Gastroesophageal sphincter (tissue), 3 donors: ENCODE data around the gene NTSR1.

Source experiments
- EP300 ChIP-seq: sonication (generic); formaldehyde crosslinking; IDR thresholded peaks from one replicate; pipeline ENCODE4 v1.6.1; 2017; ENCODE audit warnings: antibody characterized with exemption, mild to moderate bottlenecking
- POLR2A ChIP-seq, 2 donors: fragments of 450-650 bp; IDR thresholded peaks; one replicate each; pipeline ENCODE4 v1.6.1; 2017; ENCODE audit warnings: antibody characterized with exemption in 2 of 2, mild to moderate bottlenecking in 2 of 2, moderate library complexity in 1 of 2
- TF ChIP-seq, protein P1 (sequence below), 4 experiments: fragments of 200-600 bp in 2 of 4; fragments of 450-650 bp in 2 of 4; sonication (generic) in 1 of 4; IDR thresholded peaks; one replicate each; pipeline ENCODE4 v1.5.1; 2017 to 2019; ENCODE audit warnings: antibody characterized with exemption in 4 of 4, mild to moderate bottlenecking in 2 of 4, moderate library complexity in 2 of 4

- no peak for TF ChIP-seq POLR2A (IDR thresholded peaks at IDR 0.05)
- TF ChIP-seq, protein P1, sequence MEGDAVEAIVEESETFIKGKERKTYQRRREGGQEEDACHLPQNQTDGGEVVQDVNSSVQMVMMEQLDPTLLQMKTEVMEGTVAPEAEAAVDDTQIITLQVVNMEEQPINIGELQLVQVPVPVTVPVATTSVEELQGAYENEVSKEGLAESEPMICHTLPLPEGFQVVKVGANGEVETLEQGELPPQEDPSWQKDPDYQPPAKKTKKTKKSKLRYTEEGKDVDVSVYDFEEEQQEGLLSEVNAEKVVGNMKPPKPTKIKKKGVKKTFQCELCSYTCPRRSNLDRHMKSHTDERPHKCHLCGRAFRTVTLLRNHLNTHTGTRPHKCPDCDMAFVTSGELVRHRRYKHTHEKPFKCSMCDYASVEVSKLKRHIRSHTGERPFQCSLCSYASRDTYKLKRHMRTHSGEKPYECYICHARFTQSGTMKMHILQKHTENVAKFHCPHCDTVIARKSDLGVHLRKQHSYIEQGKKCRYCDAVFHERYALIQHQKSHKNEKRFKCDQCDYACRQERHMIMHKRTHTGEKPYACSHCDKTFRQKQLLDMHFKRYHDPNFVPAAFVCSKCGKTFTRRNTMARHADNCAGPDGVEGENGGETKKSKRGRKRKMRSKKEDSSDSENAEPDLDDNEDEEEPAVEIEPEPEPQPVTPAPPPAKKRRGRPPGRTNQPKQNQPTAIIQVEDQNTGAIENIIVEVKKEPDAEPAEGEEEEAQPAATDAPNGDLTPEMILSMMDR (IDR thresholded peaks at IDR 0.05) = no peak
- TF ChIP-seq EP300 = no peak
These were observed 68.8 kb downstream of the NTSR1 start for GRCh38 chr20:62777528-62777830.
